ENCODE data around the gene UBE2I. TPM values are rescaled to one million over a fixed set of nuclear protein-coding genes. Genes with fewer than 3 reads are reported as not detected.

Gene UBE2I
- total RNA-seq, 6 experiments from 2014 or later = 25.0 to 48.0 (median 39.3) TPM

- H3K27ac ChIP-seq = no peak overlapping the region
- peaks cover 0 to 23% (median 11%) of the 10 kb centered on the region in 4 donors for H3K4me1 ChIP-seq
- DNase-seq (no peak), ATAC-seq (no peak)
- no peak overlapping the region for H3K4me3 ChIP-seq
- intact Hi-C loops (cut with DNase I) = no loop called here
- no peaks in the 10 kb centered on the region for H3K9me3 ChIP-seq
- WGBS (ENCODE audit: insufficient coverage, low coverage, low lambda C conversion rate, missing lambda C conversion rate) = 90% methylated on average over 2 of the region's 15 CpGs
- TF ChIP-seq POLR2A (IDR thresholded peaks at IDR 0.05) = no peak
- TF ChIP-seq CTCF (IDR thresholded peaks at IDR 0.05) = no peak
- H3K27me3 ChIP-seq = no peaks in the 10 kb centered on the region
- peaks cover 0 to 10% (median 0%) of the 10 kb centered on the region in 4 donors for H3K36me3 ChIP-seq
These were observed 46.2 kb downstream of the UBE2I start for GRCh38 chr16:1355591-1355990.

GRCh38 chr16:1356061-1356900 lies 46.8 kb downstream of the UBE2I start:
- Histone ChIP-seq H3K36me3 (peaks cover 0 to 14% (median under 1%) of the 10 kb centered on the region in 4 donors), H3K27ac (no peak overlapping the region), H3K27me3 (no peaks in the 10 kb centered on the region), H3K9me3 (no peaks in the 10 kb centered on the region), H3K4me3 (no peak overlapping the region), H3K4me1 (peaks cover 0 to 16% (median 8%) of the 10 kb centered on the region in 4 donors)
- intact Hi-C loops (cut with DNase I) = no loop called here
- 83% methylated on average over 6 of the region's 33 CpGs for WGBS (ENCODE audit: insufficient coverage, low coverage, low lambda C conversion rate, missing lambda C conversion rate)
- DNase-seq (no peak), ATAC-seq (peak in 2 of 4 donors; percentile 16 to 17)
- no peak for TF ChIP-seq CTCF (IDR thresholded peaks at IDR 0.05)
- no peak for TF ChIP-seq POLR2A (IDR thresholded peaks at IDR 0.05)

GRCh38 chr16:1357906-1358566 lies 48.6 kb downstream of the UBE2I start:
- Histone ChIP-seq H3K4me3 (no peak overlapping the region), H3K27ac (no peak overlapping the region), H3K9me3 (no peaks in the 10 kb centered on the region), H3K27me3 (no peaks in the 10 kb centered on the region), H3K4me1 (peaks cover 0 to 7% (median 3%) of the 10 kb centered on the region in 4 donors), H3K36me3 (peaks cover 0 to 27% (median 5%) of the 10 kb centered on the region in 4 donors)
- TF ChIP-seq CTCF (IDR thresholded peaks at IDR 0.05) = no peak
- TF ChIP-seq POLR2A (IDR thresholded peaks at IDR 0.05) = no peak
- no peak for DNase-seq
- 50% methylated on average over 1 of the region's 19 CpGs for WGBS (ENCODE audit: insufficient coverage, low coverage, low lambda C conversion rate, missing lambda C conversion rate)
- peak in 2 of 4 donors; percentile 16 to 24 for ATAC-seq
- intact Hi-C loops (cut with DNase I) = no loop called here

- 100% methylated on average over 1 of the region's 43 CpGs for WGBS (ENCODE audit: insufficient coverage, low coverage, low lambda C conversion rate, missing lambda C conversion rate)
- TF ChIP-seq POLR2A (IDR thresholded peaks at IDR 0.05) (no peak), CTCF (IDR thresholded peaks at IDR 0.05) (no peak)
- no peak overlapping the region for H3K4me3 ChIP-seq
- no peak overlapping the region for H3K27ac ChIP-seq
- DNase-seq (peak in 2 of 3 donors; percentile 18 to 43), ATAC-seq (no peak)
- peaks cover 0 to 59% (median 16%) of the 10 kb centered on the region in 4 donors for H3K36me3 ChIP-seq
- intact Hi-C loops (cut with DNase I) = no loop called here
- H3K4me1 ChIP-seq = no peaks in the 10 kb centered on the region
- no peaks in the 10 kb centered on the region for H3K9me3 ChIP-seq
- no peaks in the 10 kb centered on the region for H3K27me3 ChIP-seq
These were observed 52.4 kb downstream of the UBE2I start for GRCh38 chr16:1361685-1362360.
